Mesenchymal stem cell (in vitro differentiated cells and primary cell): Measurements from ENCODE around the gene COL28A1.

Experiments
- DNase-seq: peaks from one replicate; pipeline ENCODE4 v3.0.0-alpha.2; 2013
- H2AFZ ChIP-seq: one replicate; pipeline ENCODE4 v1.6.1; 2013; ENCODE audit warnings: low read depth, mild to moderate bottlenecking, control low read depth, inconsistent platforms, low read length, moderate library complexity
- H2AK5ac ChIP-seq: 2 replicates; pipeline ENCODE4 v1.6.1; 2013; ENCODE audit warnings: low read length, moderate library complexity, mild to moderate bottlenecking, inconsistent platforms; ENCODE audit not compliant: severe bottlenecking
- H2BK120ac ChIP-seq: one replicate; pipeline ENCODE4 v1.6.1; 2013; ENCODE audit warnings: low read depth, mild to moderate bottlenecking, inconsistent platforms, low read length, moderate library complexity
- H2BK12ac ChIP-seq, 2 experiments: one replicate each; pipeline ENCODE4 v1.6.1; 2013; ENCODE audit warnings: inconsistent platforms in 2 of 2, low read length in 2 of 2, mild to moderate bottlenecking in 2 of 2, moderate library complexity in 2 of 2, control low read depth in 1 of 2
- H2BK15ac ChIP-seq: one replicate; pipeline ENCODE4 v1.6.1; 2013; ENCODE audit warnings: mild to moderate bottlenecking, low read depth, inconsistent platforms; ENCODE audit not compliant: poor library complexity, severe bottlenecking
- H2BK5ac ChIP-seq: 2 replicates; pipeline ENCODE4 v1.6.1; 2013; ENCODE audit warnings: low read depth, mild to moderate bottlenecking, low read length, control low read depth, inconsistent platforms; ENCODE audit not compliant: poor library complexity, severe bottlenecking
- H3K14ac ChIP-seq, 2 experiments: one replicate each; pipeline ENCODE4 v1.6.1; 2013; ENCODE audit warnings: inconsistent platforms in 2 of 2, low read length in 2 of 2, control low read depth in 1 of 2, mild to moderate bottlenecking in 1 of 2, moderate library complexity in 1 of 2
- H3K18ac ChIP-seq, 2 experiments: one replicate each; pipeline ENCODE4 v1.6.1; 2013; ENCODE audit warnings: inconsistent platforms in 2 of 2, low read length in 2 of 2, control low read depth in 1 of 2, low read depth in 1 of 2, mild to moderate bottlenecking in 1 of 2
- H3K23ac ChIP-seq, 2 experiments: one replicate each; pipeline ENCODE4 v1.6.1; 2013; ENCODE audit warnings: inconsistent platforms in 2 of 2, low read length in 2 of 2, mild to moderate bottlenecking in 2 of 2, moderate library complexity in 2 of 2, control low read depth in 1 of 2
- H3K27ac ChIP-seq: 2 replicates; pipeline ENCODE4 v1.5.1; 2013; ENCODE audit warnings: mild to moderate bottlenecking, moderate library complexity, low read length, control low read depth, inconsistent platforms; ENCODE audit not compliant: poor library complexity, severe bottlenecking
- H3K27me3 ChIP-seq, 2 experiments: 2 replicates each; pipeline versions ENCODE4 v1.6.1 to v1.7.0; 2013; ENCODE audit warnings: low read length in 2 of 2, mild to moderate bottlenecking in 2 of 2, moderate library complexity in 2 of 2, control low read depth in 1 of 2, inconsistent platforms in 1 of 2; ENCODE audit not compliant: control insufficient read depth in 1 of 2, insufficient read depth in 1 of 2
- H3K36me3 ChIP-seq, 2 experiments: 2 replicates each; pipeline versions ENCODE4 v1.6.1 to v1.7.0; 2013; ENCODE audit warnings: low read length in 2 of 2, control low read depth in 1 of 2, inconsistent platforms in 1 of 2, low read depth in 1 of 2, mild to moderate bottlenecking in 1 of 2; ENCODE audit not compliant: insufficient read depth in 2 of 2, control insufficient read depth in 1 of 2
- H3K4ac ChIP-seq, 2 experiments: one replicate each; pipeline ENCODE4 v1.6.1; 2013; ENCODE audit warnings: inconsistent platforms in 2 of 2, low read length in 2 of 2, mild to moderate bottlenecking in 2 of 2, moderate library complexity in 2 of 2, control low read depth in 1 of 2, low read depth in 1 of 2
- H3K4me1 ChIP-seq: 2 replicates; pipeline ENCODE4 v1.6.1; 2013; ENCODE audit warnings: low read depth, low read length, control low read depth; ENCODE audit not compliant: control insufficient read depth, insufficient read depth
- H3K4me2 ChIP-seq: 2 replicates; pipeline ENCODE4 v1.6.1; 2013; ENCODE audit warnings: low read length, mild to moderate bottlenecking, inconsistent platforms; ENCODE audit not compliant: poor library complexity, severe bottlenecking
- H3K4me3 ChIP-seq, 2 experiments: 2 replicates each; pipeline versions ENCODE4 v1.5.1 to v1.7.0; 2013; ENCODE audit warnings: low read length in 2 of 2, mild to moderate bottlenecking in 2 of 2, control low read depth in 1 of 2, low read depth in 1 of 2; ENCODE audit not compliant: insufficient read depth in 1 of 2
- H3K79me1 ChIP-seq: replicated peaks from 2 replicates; pipeline ENCODE4 v1.6.1; 2013; ENCODE audit warnings: mild to moderate bottlenecking, control low read depth, low read length, inconsistent platforms; ENCODE audit not compliant: poor library complexity, severe bottlenecking
- H3K9ac ChIP-seq: 2 replicates; pipeline ENCODE4 v1.7.0; 2013; ENCODE audit warnings: mild to moderate bottlenecking, low read length, moderate library complexity
- H3K9me3 ChIP-seq: 2 replicates; pipeline ENCODE4 v1.7.0; 2013; ENCODE audit warnings: mild to moderate bottlenecking, low read length; ENCODE audit not compliant: control insufficient read depth
- H4K8ac ChIP-seq: one replicate; pipeline ENCODE4 v1.6.1; 2013; ENCODE audit warnings: inconsistent platforms, mild to moderate bottlenecking, low read length, moderate library complexity
- H4K91ac ChIP-seq: one replicate; pipeline ENCODE4 v1.6.1; 2013; ENCODE audit warnings: mild to moderate bottlenecking, low read length, inconsistent platforms
- WGBS: methylation state at CpG from one replicate; pipeline ENCODE4 v1.1.7; 2013; ENCODE audit warnings: mixed read lengths; 5-methylcytosine and 5-hydroxymethylcytosine counted together

COL28A1 gene

GRCh38 chr7:7347045-7347444 lies 188.6 kb downstream of the COL28A1 start:
- H3K18ac ChIP-seq, result no peak overlapping the region
- no peak overlapping the region for H2BK120ac ChIP-seq
- H3K4me1 ChIP-seq, result no peaks in the 10 kb centered on the region
- H2AK5ac ChIP-seq, result no peak overlapping the region
- no peak overlapping the region for H3K4ac ChIP-seq
- no peaks in the 10 kb centered on the region for H3K36me3 ChIP-seq
- peaks cover 0 to 16% of the 10 kb centered on the region in 2 experiments for H3K27me3 ChIP-seq
- no peak overlapping the region for H3K9ac ChIP-seq
- no peak overlapping the region for H3K23ac ChIP-seq
- H3K9me3 ChIP-seq, result no peaks in the 10 kb centered on the region
- no peak overlapping the region for H2BK12ac ChIP-seq
- no peak overlapping the region for H3K4me2 ChIP-seq
- no peak overlapping the region for H3K14ac ChIP-seq
- no peak overlapping the region for H2BK5ac ChIP-seq
- H2BK15ac ChIP-seq, result no peak overlapping the region
- no peak overlapping the region for H4K8ac ChIP-seq
- H3K79me1 ChIP-seq, result no peaks in the 10 kb centered on the region
- H3K4me3 ChIP-seq, result no peak overlapping the region
- H3K27ac ChIP-seq, result no peak overlapping the region
- no peak for DNase-seq
- no peak overlapping the region for H2AFZ ChIP-seq
- no peak overlapping the region for H4K91ac ChIP-seq

- Histone ChIP-seq H3K18ac (no peak overlapping the region), H3K4me2 (no peak overlapping the region), H2AFZ (no peak overlapping the region), H3K9me3 (no peaks in the 10 kb centered on the region), H3K36me3 (no peaks in the 10 kb centered on the region), H2AK5ac (no peak overlapping the region), H3K23ac (no peak overlapping the region), H3K27me3 (peaks cover 0 to 19% of the 10 kb centered on the region in 2 experiments), H2BK12ac (no peak overlapping the region), H3K14ac (no peak overlapping the region), H3K79me1 (no peaks in the 10 kb centered on the region), H3K4me3 (no peak overlapping the region), H2BK5ac (no peak overlapping the region), H3K9ac (no peak overlapping the region), H4K8ac (no peak overlapping the region), H2BK15ac (no peak overlapping the region), H4K91ac (no peak overlapping the region), H3K27ac (no peak overlapping the region), H3K4ac (no peak overlapping the region), H2BK120ac (no peak overlapping the region), H3K4me1 (no peaks in the 10 kb centered on the region)
- DNase-seq, result no peak
- whole genome bisulfite sequencing, result 83% methylated on average over 1 of the region's 3 CpGs
Measured at GRCh38 chr7:7344583-7344982, 191.1 kb downstream of the COL28A1 start.

GRCh38 chr7:7335909-7336308 lies 199.8 kb downstream of the COL28A1 start:
- H3K4ac ChIP-seq, result no peak overlapping the region
- no peak for DNase-seq
- no peaks in the 10 kb centered on the region for H3K4me1 ChIP-seq
- no peak overlapping the region for H2BK15ac ChIP-seq
- WGBS, result 83% methylated on average over 3 of the region's 3 CpGs
- peaks cover 4 to 53% of the 10 kb centered on the region in 2 experiments for H3K27me3 ChIP-seq
- H3K4me3 ChIP-seq, result no peak overlapping the region
- no peak overlapping the region for H3K9ac ChIP-seq
- H3K4me2 ChIP-seq, result no peak overlapping the region
- no peak overlapping the region for H2AFZ ChIP-seq
- H3K23ac ChIP-seq, result no peak overlapping the region
- H2BK5ac ChIP-seq, result no peak overlapping the region
- no peaks in the 10 kb centered on the region for H3K9me3 ChIP-seq
- H2AK5ac ChIP-seq, result no peak overlapping the region
- no peak overlapping the region for H3K14ac ChIP-seq
- no peaks in the 10 kb centered on the region for H3K79me1 ChIP-seq
- H3K36me3 ChIP-seq, result no peaks in the 10 kb centered on the region
- H4K8ac ChIP-seq, result no peak overlapping the region
- no peak overlapping the region for H3K18ac ChIP-seq
- H3K27ac ChIP-seq, result no peak overlapping the region
- no peak overlapping the region for H2BK120ac ChIP-seq
- H4K91ac ChIP-seq, result no peak overlapping the region
- no peak overlapping the region for H2BK12ac ChIP-seq

- Histone ChIP-seq H2BK5ac (no peak overlapping the region), H3K18ac (no peak overlapping the region), H3K27me3 (peaks cover 4 to 56% of the 10 kb centered on the region in 2 experiments), H3K9ac (no peak overlapping the region), H4K91ac (no peak overlapping the region), H3K4ac (no peak overlapping the region), H2AK5ac (no peak overlapping the region), H3K9me3 (no peaks in the 10 kb centered on the region), H2BK12ac (no peak overlapping the region), H3K4me1 (no peaks in the 10 kb centered on the region), H4K8ac (no peak overlapping the region), H3K4me2 (no peak overlapping the region), H3K27ac (no peak overlapping the region), H2BK120ac (no peak overlapping the region), H3K79me1 (no peaks in the 10 kb centered on the region), H2BK15ac (no peak overlapping the region), H3K23ac (no peak overlapping the region), H2AFZ (no peak overlapping the region), H3K14ac (no peak overlapping the region), H3K36me3 (no peaks in the 10 kb centered on the region), H3K4me3 (no peak overlapping the region)
- no peak for DNase-seq
- WGBS, result 85% methylated on average over 2 of the region's 2 CpGs
Measured at GRCh38 chr7:7335215-7335614, 200.5 kb downstream of the COL28A1 start.
